HG03571 (cell line): ENCODE data around the gene KHNYN.
"Not testable (repeated sequence)": the region's sequence is repeated elsewhere in the genome, so short reads cannot be mapped to it uniquely, and the experiment has no call there.

Source experiments
- ATAC-seq: cut with Tn5 transposase; IDR thresholded peaks from one replicate; pipeline ENCODE4 v1.9.1; 2021; ENCODE audit not compliant: unreplicated experiment

The KHNYN gene

GRCh38 chr14:24437020-24437735 is 7.4 kb downstream of the KHNYN start:
- ATAC-seq = no peak

- ATAC-seq = no peak
Measured at GRCh38 chr14:24437736-24438067, 7.9 kb downstream of the KHNYN start.

- no peak for ATAC-seq
Measured at GRCh38 chr14:24438223-24439097, 8.7 kb downstream of the KHNYN start.

- ATAC-seq = no peak
Measured at GRCh38 chr14:24439257-24439656, 9.5 kb downstream of the KHNYN start.

- no peak for ATAC-seq
Measured at GRCh38 chr14:24439830-24440605, 10.3 kb downstream of the KHNYN start.

GRCh38 chr14:24440606-24441399 is 11.0 kb downstream of the KHNYN start:
- ATAC-seq = no peak

GRCh38 chr14:24441485-24441884 is 11.7 kb downstream of the KHNYN start:
- ATAC-seq = no peak

- no peak for ATAC-seq
Measured at GRCh38 chr14:24441904-24442239, 12.1 kb downstream of the KHNYN start.

GRCh38 chr14:24442240-24443052 is 12.7 kb downstream of the KHNYN start, which contains the start of gene SDR39U1:
Gene SDR39U1, minus strand, starts transcription at chr14:24442776. Its CDS starts 7 bp downstream, at chr14:24442769.
- peak; percentile 88 for ATAC-seq

- ATAC-seq = no peak
Measured at GRCh38 chr14:24443053-24443665, 13.4 kb downstream of the KHNYN start.

- ATAC-seq = not testable (repeated sequence)
Measured at GRCh38 chr14:24450828-24451227, 21.1 kb downstream of the KHNYN start.

- ATAC-seq = no peak
Measured at GRCh38 chr14:24456980-24457379, 27.2 kb downstream of the KHNYN start.

- ATAC-seq = no peak
Measured at GRCh38 chr14:24458736-24459135, 29.0 kb downstream of the KHNYN start.

- no peak for ATAC-seq
Measured at GRCh38 chr14:24459331-24459730, 29.6 kb downstream of the KHNYN start.

- ATAC-seq = no peak
Measured at GRCh38 chr14:24461336-24461735, 31.6 kb downstream of the KHNYN start.

GRCh38 chr14:24463017-24463883 is 33.5 kb downstream of the KHNYN start:
- no peak for ATAC-seq

GRCh38 chr14:24463884-24464785 is 34.4 kb downstream of the KHNYN start:
- no peak for ATAC-seq

- no peak for ATAC-seq
Measured at GRCh38 chr14:24465368-24465767, 35.6 kb downstream of the KHNYN start.
